GM12872 (cell line): Measurements from ENCODE around the gene CDH23.

Experiments
- CTCF ChIP-seq: IDR thresholded peaks from 3 replicates; pipeline ENCODE4 v1.5.1; 2011; ENCODE audit warnings: low read depth, mild to moderate bottlenecking, low read length, moderate library complexity; ENCODE audit not compliant: insufficient read depth

Gene CDH23

GRCh38 chr10:71685554-71686232 lies 289.0 kb downstream of the CDH23 start:
- no peak for TF ChIP-seq CTCF

- no peak for TF ChIP-seq CTCF
These were observed 290.4 kb downstream of the CDH23 start for GRCh38 chr10:71687077-71687476.

GRCh38 chr10:71687480-71687879 lies 290.8 kb downstream of the CDH23 start:
- TF ChIP-seq CTCF = no peak

GRCh38 chr10:71688256-71688655 lies 291.5 kb downstream of the CDH23 start:
- no peak for TF ChIP-seq CTCF

GRCh38 chr10:71690094-71690720 lies 293.5 kb downstream of the CDH23 start:
- no peak for TF ChIP-seq CTCF

GRCh38 chr10:71691405-71691804 lies 294.7 kb downstream of the CDH23 start:
- no peak for TF ChIP-seq CTCF

- TF ChIP-seq CTCF = no peak
These were observed 296.0 kb downstream of the CDH23 start for GRCh38 chr10:71692598-71693306.
